ENCODE measurements around the gene TRPM5. TPM values are rescaled to one million over a fixed set of nuclear protein-coding genes. Genes with fewer than 3 reads are reported as not detected.

Gene TRPM5
- total RNA-seq, 2 donors from 2014 or later: 0.68 TPM; not detected in 1

DNA sequence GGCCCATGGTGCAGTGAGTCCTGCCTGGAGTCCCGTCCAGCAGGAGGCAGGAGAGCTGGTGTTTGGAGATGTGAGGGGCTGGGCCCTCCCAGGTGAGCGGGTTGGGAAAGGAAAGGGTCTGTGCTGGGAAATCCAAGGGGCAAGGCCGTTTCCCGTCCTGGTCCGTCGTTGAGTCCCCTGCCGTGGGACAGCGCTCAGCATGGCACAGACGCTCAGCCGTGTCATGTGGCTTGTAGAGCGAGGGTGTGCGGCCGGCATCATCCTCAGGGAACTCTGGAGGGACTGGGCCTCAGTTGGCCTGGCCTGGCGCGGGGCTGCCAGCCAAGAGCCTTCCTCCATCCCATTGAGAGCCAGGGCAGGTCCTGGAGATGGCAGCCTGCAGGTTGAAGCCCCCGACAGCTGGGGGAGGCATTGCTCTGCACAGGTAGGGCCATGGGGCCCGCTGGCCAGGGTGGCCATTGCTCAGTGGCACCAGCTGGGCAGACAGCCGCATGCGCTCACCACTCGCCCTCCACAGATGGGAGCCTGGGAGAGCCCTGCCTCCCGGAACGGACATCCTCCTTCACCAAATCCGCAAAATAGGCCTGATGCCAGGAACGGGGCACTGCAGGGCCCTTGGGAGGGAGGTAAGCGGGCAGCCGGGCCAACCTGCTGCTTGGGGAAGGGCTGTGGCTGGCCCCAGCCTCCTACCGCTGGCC is 29.2 kb upstream of the TRPM5 start:
- Histone ChIP-seq H3K36me3 (no peaks in the 10 kb centered on the region), H3K4me3 (no peak overlapping the region), H3K27me3 (replicated peaks; ENCODE audit: insufficient read depth) (no peaks in the 10 kb centered on the region), H3K27ac (no peak overlapping the region), H3K9me3 (no peaks in the 10 kb centered on the region), H3K4me1 (replicated peaks) (no peaks in the 10 kb centered on the region)
- DNase-seq (ENCODE audit: low spot score): no peak
- 89% methylated on average over 26 of the region's 27 CpGs for WGBS
- TF ChIP-seq POLR2AphosphoS5 (IDR thresholded peaks at IDR 0.05): no peak
- TF ChIP-seq POLR2A (IDR thresholded peaks at IDR 0.05): no peak
- TF ChIP-seq, protein P1, sequence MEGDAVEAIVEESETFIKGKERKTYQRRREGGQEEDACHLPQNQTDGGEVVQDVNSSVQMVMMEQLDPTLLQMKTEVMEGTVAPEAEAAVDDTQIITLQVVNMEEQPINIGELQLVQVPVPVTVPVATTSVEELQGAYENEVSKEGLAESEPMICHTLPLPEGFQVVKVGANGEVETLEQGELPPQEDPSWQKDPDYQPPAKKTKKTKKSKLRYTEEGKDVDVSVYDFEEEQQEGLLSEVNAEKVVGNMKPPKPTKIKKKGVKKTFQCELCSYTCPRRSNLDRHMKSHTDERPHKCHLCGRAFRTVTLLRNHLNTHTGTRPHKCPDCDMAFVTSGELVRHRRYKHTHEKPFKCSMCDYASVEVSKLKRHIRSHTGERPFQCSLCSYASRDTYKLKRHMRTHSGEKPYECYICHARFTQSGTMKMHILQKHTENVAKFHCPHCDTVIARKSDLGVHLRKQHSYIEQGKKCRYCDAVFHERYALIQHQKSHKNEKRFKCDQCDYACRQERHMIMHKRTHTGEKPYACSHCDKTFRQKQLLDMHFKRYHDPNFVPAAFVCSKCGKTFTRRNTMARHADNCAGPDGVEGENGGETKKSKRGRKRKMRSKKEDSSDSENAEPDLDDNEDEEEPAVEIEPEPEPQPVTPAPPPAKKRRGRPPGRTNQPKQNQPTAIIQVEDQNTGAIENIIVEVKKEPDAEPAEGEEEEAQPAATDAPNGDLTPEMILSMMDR (IDR thresholded peaks at IDR 0.05): no peak
- intact Hi-C loops (cut with DNase I): no loop called here

DNA sequence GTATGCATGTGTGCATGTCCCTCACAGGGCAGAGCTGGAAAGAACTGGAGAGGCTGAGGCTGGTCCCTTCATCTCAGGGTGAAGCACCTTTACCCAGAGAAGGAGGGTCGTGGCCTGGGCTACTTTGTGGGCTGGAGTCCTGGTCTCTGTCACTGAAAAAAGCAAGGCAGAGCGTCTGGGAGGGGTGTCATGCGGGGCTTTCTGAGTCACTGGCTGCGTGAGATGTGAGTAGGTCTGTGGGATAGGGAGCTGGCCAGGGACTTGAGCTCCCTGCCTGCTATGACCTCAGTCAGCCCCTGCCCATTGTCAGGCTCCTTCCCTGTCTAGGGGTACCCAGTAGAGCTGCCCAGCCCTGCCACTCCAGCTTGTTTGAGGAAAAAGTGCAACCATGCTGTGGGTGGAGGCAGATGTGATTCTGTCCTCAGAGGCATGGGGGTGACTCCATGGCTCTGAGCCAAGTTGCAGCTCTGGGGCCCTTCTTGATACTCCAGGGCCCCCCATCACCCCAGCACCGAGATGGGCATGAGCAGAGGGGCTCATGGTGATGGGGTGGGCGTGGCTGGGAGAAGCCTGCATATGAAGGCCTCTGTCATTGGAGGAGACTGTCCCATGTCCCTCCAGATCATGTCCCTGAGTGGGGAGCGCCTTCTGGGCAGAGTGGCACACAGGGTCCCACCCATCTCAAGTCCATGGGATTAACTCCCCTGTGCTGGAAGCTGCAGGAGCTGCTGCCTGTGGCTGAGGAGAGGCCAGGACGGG is 28.3 kb upstream of the TRPM5 start:
- H3K9me3 ChIP-seq: no peaks in the 10 kb centered on the region
- H3K4me1 ChIP-seq (replicated peaks): no peaks in the 10 kb centered on the region
- H3K36me3 ChIP-seq: no peaks in the 10 kb centered on the region
- 82% methylated on average over 8 of the region's 8 CpGs for WGBS
- TF ChIP-seq POLR2AphosphoS5 (IDR thresholded peaks at IDR 0.05) (no peak), POLR2A (IDR thresholded peaks at IDR 0.05) (no peak)
- TF ChIP-seq, protein P1 (IDR thresholded peaks at IDR 0.05): no peak
- DNase-seq (ENCODE audit: low spot score): no peak
- no peak overlapping the region for H3K4me3 ChIP-seq
- intact Hi-C loops (cut with DNase I): no loop called here
- no peak overlapping the region for H3K27ac ChIP-seq
- no peaks in the 10 kb centered on the region for H3K27me3 ChIP-seq (replicated peaks; ENCODE audit: insufficient read depth)

DNA sequence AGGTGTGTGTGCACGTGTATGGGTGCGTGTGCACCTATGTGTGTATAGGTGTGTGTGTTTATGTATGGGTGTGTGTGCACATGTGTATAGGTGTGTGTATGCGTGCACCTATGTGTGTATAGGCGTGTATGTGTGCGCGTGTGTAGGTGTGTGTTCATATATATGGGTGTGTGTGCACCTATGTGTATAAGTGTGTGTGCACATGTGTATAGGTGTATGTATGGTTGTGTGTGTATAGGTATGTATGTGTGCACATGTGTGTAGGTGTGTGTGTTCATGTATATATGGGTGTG is 27.4 kb upstream of the TRPM5 start:
- H3K9me3 ChIP-seq: no peaks in the 10 kb centered on the region
- intact Hi-C loops (cut with DNase I): no loop called here
- no peaks in the 10 kb centered on the region for H3K27me3 ChIP-seq (replicated peaks; ENCODE audit: insufficient read depth)
- 95% methylated on average over 6 of the region's 6 CpGs for WGBS
- no peak for DNase-seq (ENCODE audit: low spot score)
- no peak overlapping the region for H3K4me3 ChIP-seq
- no peak for TF ChIP-seq POLR2AphosphoS5 (IDR thresholded peaks at IDR 0.05)
- TF ChIP-seq POLR2A (IDR thresholded peaks at IDR 0.05): no peak
- TF ChIP-seq, protein P1 (IDR thresholded peaks at IDR 0.05): no peak
- no peaks in the 10 kb centered on the region for H3K4me1 ChIP-seq (replicated peaks)
- H3K36me3 ChIP-seq: no peaks in the 10 kb centered on the region
- H3K27ac ChIP-seq: no peak overlapping the region

DNA sequence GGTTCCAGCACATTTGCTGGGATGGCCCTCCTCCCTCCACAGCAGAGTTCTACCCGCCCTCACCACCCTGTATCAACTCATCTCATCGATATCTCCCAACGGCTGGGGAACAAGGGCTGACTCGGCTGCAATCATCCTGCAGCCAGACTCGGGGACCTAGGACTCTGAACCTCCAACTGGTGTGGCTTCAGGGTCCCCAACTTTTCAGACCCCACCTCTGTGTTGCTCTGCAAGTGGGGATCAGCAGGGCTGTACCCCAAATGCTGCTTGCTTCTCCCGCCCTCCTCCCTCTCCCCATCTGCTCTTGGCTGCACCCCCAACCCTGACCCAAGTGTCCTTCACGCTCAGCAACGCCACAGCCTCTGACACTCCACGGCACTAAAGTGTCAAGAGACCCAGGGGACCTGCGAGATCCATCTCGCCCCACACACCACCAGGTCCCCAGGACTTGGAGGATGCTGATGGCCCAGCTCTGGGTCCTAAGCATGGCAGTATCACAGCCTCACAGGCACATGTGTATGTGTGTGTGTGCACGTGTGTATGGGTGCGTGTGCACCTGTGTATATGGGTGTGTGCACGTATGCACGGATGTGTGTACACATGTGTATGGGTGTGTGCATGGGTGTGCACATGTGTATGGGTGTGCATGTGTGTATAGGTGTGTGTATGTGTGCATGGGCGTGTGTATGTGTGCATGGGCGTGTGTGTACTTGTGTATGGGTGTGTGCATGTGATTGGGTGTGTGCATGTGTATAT is 26.9 kb upstream of the TRPM5 start:
- H3K36me3 ChIP-seq: no peaks in the 10 kb centered on the region
- no peaks in the 10 kb centered on the region for H3K9me3 ChIP-seq
- TF ChIP-seq POLR2A (IDR thresholded peaks at IDR 0.05): no peak
- intact Hi-C loops (cut with DNase I): no loop called here
- H3K4me1 ChIP-seq (replicated peaks): no peaks in the 10 kb centered on the region
- no peak for DNase-seq (ENCODE audit: low spot score)
- H3K4me3 ChIP-seq: no peak overlapping the region
- WGBS: 82% methylated on average over 17 of the region's 17 CpGs
- no peak overlapping the region for H3K27ac ChIP-seq
- no peaks in the 10 kb centered on the region for H3K27me3 ChIP-seq (replicated peaks; ENCODE audit: insufficient read depth)

DNA sequence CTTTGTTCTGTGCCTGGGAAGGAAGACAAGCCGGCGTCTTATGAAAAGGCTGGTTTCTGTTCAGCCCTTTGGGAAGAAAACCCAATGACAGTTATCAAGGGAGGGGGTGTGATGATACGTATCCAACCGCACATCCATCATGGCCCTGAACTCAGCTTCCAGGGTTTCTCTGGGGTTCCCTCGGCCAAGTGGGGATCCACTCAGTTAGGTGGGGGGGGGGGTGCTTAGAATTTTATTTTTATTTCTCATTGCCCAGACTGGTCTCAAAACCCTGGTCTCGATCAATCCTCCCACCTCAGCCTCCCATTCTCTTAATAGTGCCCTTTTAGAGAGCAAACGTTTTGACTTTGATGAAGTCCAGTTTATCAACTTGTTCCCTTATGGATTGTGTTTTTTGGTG is 26.2 kb upstream of the TRPM5 start:
- Histone ChIP-seq H3K4me1 (replicated peaks) (no peaks in the 10 kb centered on the region), H3K27me3 (replicated peaks; ENCODE audit: insufficient read depth) (no peaks in the 10 kb centered on the region), H3K9me3 (no peaks in the 10 kb centered on the region), H3K36me3 (no peaks in the 10 kb centered on the region), H3K4me3 (no peak overlapping the region), H3K27ac (no peak overlapping the region)
- WGBS: 83% methylated on average over 7 of the region's 7 CpGs
- intact Hi-C loops (cut with DNase I): no loop called here
- DNase-seq (ENCODE audit: low spot score): no peak
- no peak for TF ChIP-seq POLR2AphosphoS5 (IDR thresholded peaks at IDR 0.05)
- TF ChIP-seq, protein P1 (IDR thresholded peaks at IDR 0.05): no peak
- no peak for TF ChIP-seq POLR2A (IDR thresholded peaks at IDR 0.05)

Data from prostate gland (tissue), 2 donors.